IMR-90 (cell line): ENCODE data around the gene TAL1.

Experiments used
- CEBPB ChIP-seq: IDR thresholded peaks from 2 replicates; pipeline ENCODE4 v1.6.1; 2012; ENCODE audit warnings: low read depth, low read length, improper control_type of control experiment
- MXI1 ChIP-seq: IDR thresholded peaks from 2 replicates; pipeline ENCODE4 v1.6.1; 2012; ENCODE audit warnings: low read depth, mild to moderate bottlenecking, low read length, moderate library complexity, borderline replicate concordance
- POLR2A ChIP-seq: IDR thresholded peaks from 2 replicates; pipeline ENCODE4 v1.6.1; 2012; ENCODE audit warnings: mild to moderate bottlenecking, low read depth, low read length
- RCOR1 ChIP-seq: IDR thresholded peaks from 2 replicates; pipeline ENCODE4 v1.6.1; 2012; ENCODE audit warnings: mild to moderate bottlenecking, low read length, improper control_type of control experiment; ENCODE audit not compliant: insufficient replicate concordance
- TF ChIP-seq, protein P1 (sequence below): conservative IDR thresholded peaks from 2 replicates; pipeline ENCODE4 v1.5.1; 2012; ENCODE audit warnings: mild to moderate bottlenecking, low read depth, low read length, improper control_type of control experiment

DNA sequence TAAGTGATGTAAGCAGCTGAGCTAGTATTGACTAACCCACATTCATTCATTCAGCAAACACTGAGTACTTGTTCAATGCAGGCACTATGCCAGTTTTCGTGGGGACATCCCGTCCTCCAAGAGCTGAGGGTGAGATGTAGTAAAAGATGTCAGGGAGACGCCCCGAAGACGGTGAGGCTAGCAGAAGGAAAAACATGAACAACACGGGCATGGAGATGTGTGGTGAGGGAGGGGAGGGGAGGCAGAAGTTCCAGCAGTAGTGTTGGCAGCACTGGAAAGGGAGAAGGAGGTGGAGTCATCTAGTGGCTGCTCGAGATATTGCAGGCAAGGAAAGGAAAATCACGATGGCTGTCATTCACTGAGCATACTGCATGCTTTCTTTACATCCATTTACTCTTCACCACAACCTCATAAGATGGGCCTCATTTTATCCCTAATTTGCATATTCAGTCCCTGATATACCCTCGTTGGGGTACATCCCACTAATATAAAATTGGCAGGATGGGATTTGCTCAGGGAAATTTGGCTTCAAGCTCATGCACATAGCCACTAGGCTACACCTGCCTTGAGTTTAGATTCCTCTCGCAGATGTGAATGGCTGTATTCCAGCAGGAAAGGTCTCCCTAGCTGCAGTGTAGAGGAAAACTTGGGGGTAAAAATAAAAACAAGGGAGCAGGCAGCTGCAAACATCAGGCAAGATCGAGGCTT lies 56.6 kb downstream of the TAL1 start:
- TF ChIP-seq POLR2A (no peak), RCOR1 (no peak), MXI1 (no peak), CEBPB (no peak)
- TF ChIP-seq, protein P1, sequence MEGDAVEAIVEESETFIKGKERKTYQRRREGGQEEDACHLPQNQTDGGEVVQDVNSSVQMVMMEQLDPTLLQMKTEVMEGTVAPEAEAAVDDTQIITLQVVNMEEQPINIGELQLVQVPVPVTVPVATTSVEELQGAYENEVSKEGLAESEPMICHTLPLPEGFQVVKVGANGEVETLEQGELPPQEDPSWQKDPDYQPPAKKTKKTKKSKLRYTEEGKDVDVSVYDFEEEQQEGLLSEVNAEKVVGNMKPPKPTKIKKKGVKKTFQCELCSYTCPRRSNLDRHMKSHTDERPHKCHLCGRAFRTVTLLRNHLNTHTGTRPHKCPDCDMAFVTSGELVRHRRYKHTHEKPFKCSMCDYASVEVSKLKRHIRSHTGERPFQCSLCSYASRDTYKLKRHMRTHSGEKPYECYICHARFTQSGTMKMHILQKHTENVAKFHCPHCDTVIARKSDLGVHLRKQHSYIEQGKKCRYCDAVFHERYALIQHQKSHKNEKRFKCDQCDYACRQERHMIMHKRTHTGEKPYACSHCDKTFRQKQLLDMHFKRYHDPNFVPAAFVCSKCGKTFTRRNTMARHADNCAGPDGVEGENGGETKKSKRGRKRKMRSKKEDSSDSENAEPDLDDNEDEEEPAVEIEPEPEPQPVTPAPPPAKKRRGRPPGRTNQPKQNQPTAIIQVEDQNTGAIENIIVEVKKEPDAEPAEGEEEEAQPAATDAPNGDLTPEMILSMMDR, result peak; percentile 90
